ENCODE data around the gene GDF9. TPM values are rescaled to one million over a fixed set of nuclear protein-coding genes. Genes with fewer than 3 reads are reported as not detected.

The GDF9 gene
- 0.20 and 0.57 TPM in 2 replicates for total RNA-seq (2014; rRNA removed; shearing (Covaris generic))

DNA sequence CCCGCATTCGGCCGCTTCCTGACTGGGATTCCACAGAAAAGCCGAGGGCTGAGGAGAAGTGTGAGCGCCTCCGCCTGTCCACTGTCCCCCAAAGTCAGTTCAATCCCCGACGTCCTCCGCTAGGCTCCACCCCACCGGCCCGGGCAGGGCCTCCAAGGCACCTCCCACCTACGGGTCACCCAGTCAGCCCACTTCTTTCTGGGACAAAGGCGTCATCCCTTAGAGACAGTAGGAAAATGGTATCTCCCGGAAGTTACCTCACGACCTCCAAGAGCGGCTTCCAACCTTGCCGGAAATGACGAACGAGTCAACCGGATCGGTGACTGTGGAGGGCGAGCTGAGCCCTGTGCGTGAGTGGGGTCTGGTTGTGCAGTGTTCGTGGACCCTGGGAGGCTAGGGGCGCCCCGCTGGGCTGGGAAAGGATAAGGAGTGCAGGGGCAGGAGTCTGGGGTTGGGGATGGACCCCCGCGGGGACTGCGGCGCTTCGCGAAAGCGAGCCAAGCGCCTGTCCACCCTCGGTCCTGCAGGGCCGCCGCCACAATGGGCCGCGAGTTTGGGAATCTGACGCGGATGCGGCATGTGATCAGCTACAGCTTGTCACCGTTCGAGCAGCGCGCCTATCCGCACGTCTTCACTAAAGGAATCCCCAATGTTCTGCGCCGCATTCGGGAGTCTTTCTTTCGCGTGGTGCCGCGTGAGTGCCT is at the start of gene GDF9, which contains the start of gene UQCRQ:
TSS of gene GDF9 (minus strand) at position 128 of the 704 bp plus-strand sequence. CDS start 1,936 bp downstream, outside the sequence.
TSS of gene UQCRQ (plus strand) at position 301 of the 704 bp plus-strand sequence. CDS start at position 541, 240 bp downstream.
- no peaks in the 10 kb centered on the region for H3K9me3 ChIP-seq (replicated peaks)
- peaks cover 3% of the 10 kb centered on the region; the same call in 1 of the 2 replicates for H3K4me1 ChIP-seq
- H3K27me3 ChIP-seq: no peaks in the 10 kb centered on the region
- H3K36me3 ChIP-seq: peaks cover 25% of the 10 kb centered on the region
- DNase-seq: peak; percentile 98 to 99
- H3K27ac ChIP-seq: peak within 1 kb of the TSS; percentile 64
- peak within 1 kb of the TSS; percentile 88 for H3K4me3 ChIP-seq

DNA sequence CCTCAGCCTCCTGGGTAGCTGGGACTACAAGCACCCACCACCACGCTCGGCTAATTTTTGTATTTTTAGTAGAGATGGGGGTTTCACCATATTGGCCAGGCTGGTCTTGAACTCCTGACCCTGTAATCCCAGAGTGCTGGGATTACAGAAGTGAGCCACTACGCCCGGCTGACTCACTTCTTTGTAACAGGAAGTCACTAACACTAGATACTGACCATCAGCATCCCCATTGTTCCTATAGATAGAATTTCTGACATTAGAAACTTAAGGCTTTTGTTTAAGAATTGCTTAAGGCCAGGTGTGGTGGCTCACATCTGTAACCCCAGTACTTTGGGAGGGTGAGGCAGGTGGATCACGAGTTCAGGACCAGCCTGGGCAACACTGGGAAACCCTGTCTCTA is 49.4 kb upstream of the GDF9 start:
- H3K27ac ChIP-seq: no peak overlapping the region
- no peaks in the 10 kb centered on the region for H3K4me1 ChIP-seq
- no peaks in the 10 kb centered on the region for H3K9me3 ChIP-seq (replicated peaks)
- no peaks in the 10 kb centered on the region for H3K27me3 ChIP-seq
- H3K36me3 ChIP-seq: peaks cover 42% of the 10 kb centered on the region
- DNase-seq: no peak
- no peak overlapping the region for H3K4me3 ChIP-seq

- Histone ChIP-seq H3K4me1 (peaks cover 8% of the 10 kb centered on the region), H3K27me3 (no peaks in the 10 kb centered on the region), H3K9me3 (replicated peaks) (no peaks in the 10 kb centered on the region), H3K4me3 (no peak overlapping the region), H3K36me3 (peaks cover 33% of the 10 kb centered on the region), H3K27ac (no peak overlapping the region)
- no peak for DNase-seq
These were observed 43.4 kb upstream of the GDF9 start for GRCh38 chr5:132909702-132910101.

- DNase-seq: no peak
- no peak overlapping the region for H3K27ac ChIP-seq
- no peak overlapping the region for H3K4me3 ChIP-seq
- no peaks in the 10 kb centered on the region for H3K27me3 ChIP-seq
- peaks cover 8% of the 10 kb centered on the region for H3K4me1 ChIP-seq
- H3K36me3 ChIP-seq: peaks cover 17% of the 10 kb centered on the region
- H3K9me3 ChIP-seq (replicated peaks): no peaks in the 10 kb centered on the region
These were observed 40.9 kb upstream of the GDF9 start for GRCh38 chr5:132907161-132907560.

DNA sequence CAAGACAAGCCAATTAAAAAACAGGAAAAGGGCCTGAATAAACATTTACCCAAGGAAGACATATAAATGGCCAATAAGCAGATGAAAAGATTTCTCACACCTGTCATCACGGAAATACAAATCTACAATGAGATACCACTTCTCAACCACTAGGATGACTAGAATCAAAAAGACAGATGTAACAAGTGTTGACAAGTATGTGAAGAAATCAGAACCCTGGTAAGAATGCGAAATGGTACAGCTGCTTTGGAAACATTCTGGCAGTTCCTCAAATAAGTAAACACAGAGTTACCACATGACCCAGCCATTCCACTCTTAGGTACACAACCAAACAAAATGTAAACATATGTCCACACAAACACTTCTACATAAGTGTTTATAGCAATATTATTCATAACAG is 39.7 kb upstream of the GDF9 start:
- H3K27ac ChIP-seq: no peak overlapping the region
- no peaks in the 10 kb centered on the region for H3K27me3 ChIP-seq
- peaks cover 8% of the 10 kb centered on the region for H3K4me1 ChIP-seq
- peak; percentile 7 to 63 for DNase-seq
- no peak overlapping the region for H3K4me3 ChIP-seq
- no peaks in the 10 kb centered on the region for H3K9me3 ChIP-seq (replicated peaks)
- peaks cover 12% of the 10 kb centered on the region for H3K36me3 ChIP-seq

DNA sequence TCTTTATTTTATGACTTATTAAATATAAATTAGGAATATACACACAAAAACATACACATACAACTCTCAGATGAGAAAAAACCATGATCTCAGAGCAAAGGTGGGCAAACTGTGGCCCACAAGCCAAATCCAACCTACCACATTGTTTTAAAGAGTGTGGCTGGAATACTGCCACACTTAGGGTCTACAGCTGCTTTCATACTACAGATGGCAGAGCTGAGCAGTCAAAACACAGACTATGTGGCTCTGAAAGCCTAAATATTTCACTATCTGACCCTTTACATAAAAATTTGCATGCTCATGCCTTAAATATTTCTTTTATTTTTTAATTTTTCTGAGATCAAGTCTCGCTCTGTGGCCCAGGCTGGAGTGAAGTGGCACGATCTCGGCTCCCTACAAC is 35.5 kb upstream of the GDF9 start:
- H3K27ac ChIP-seq: no peak overlapping the region
- DNase-seq: no peak
- H3K36me3 ChIP-seq: peaks cover 27% of the 10 kb centered on the region
- H3K4me3 ChIP-seq: no peak overlapping the region
- H3K9me3 ChIP-seq (replicated peaks): no peaks in the 10 kb centered on the region
- H3K4me1 ChIP-seq: peaks cover 8% of the 10 kb centered on the region
- H3K27me3 ChIP-seq: no peaks in the 10 kb centered on the region

DNA sequence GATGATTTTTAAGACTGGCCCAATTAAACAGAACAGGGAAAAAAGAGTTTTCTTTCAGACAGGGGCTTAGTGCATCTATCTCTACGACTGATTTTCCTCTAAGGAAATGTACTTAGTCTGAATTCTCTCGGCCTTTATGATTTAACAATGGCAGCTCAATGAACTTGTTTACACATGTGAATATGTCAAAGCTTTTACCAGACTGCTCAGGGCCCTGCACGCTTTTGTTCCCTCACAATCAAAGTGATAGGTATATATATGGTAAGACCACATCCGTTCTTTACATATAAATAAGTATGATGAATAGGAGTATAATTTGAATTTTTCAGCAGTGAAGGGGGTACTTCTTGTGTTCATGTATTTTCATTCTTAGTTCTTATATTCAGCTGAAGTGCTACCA is 34.8 kb upstream of the GDF9 start:
- Histone ChIP-seq H3K4me1 (peaks cover 8% of the 10 kb centered on the region), H3K4me3 (no peak overlapping the region), H3K9me3 (replicated peaks) (no peaks in the 10 kb centered on the region), H3K27me3 (no peaks in the 10 kb centered on the region), H3K36me3 (peaks cover 34% of the 10 kb centered on the region), H3K27ac (no peak overlapping the region)
- no peak for DNase-seq

DNA sequence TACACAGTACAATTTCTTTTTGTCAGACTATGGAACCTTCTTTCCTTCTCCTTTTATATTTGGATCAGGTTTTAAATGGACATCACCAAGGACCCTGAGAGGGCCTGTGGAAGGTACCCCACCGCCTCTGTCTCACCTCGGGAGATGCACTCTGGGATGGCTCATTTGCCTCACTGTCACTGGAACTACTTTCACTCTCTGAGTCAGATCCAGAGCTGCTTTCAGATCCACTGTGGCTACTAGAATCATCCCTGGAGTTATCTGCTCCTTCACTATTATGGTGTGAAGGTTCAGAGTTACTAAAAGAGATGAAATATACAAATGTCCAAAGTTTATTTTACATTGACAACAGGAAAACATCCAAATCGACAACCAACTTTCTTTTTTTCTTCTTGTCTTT is 31.8 kb upstream of the GDF9 start:
- Histone ChIP-seq H3K27me3 (no peaks in the 10 kb centered on the region), H3K27ac (no peak overlapping the region), H3K4me3 (no peak overlapping the region), H3K9me3 (replicated peaks) (no peaks in the 10 kb centered on the region), H3K36me3 (peaks cover 46% of the 10 kb centered on the region), H3K4me1 (no peaks in the 10 kb centered on the region)
- no peak for DNase-seq

DNA sequence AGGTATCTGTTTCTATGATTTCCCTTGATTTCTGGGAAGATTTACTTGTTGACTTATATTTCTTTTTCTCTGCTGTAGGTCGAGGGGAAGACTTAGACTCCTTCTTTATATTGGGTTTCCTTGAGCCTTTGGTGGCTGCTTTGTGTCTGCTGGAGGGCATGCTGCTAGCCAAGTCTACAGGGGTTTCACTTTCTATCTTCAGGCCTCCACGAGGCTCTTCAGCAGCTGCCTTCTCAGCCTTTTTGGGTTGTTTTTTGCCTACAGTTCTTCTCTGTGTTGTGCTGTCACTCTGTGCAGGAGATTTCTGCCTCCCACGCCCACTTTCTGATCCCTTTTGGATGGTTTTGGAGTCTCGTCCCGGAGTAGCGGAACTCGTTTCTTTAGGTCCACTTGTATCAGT is 30.4 kb upstream of the GDF9 start:
- H3K27me3 ChIP-seq: no peaks in the 10 kb centered on the region
- H3K36me3 ChIP-seq: peaks cover 60% of the 10 kb centered on the region
- H3K4me1 ChIP-seq: no peaks in the 10 kb centered on the region
- no peak overlapping the region for H3K27ac ChIP-seq
- no peak for DNase-seq
- H3K4me3 ChIP-seq: no peak overlapping the region
- H3K9me3 ChIP-seq (replicated peaks): no peaks in the 10 kb centered on the region

DNA sequence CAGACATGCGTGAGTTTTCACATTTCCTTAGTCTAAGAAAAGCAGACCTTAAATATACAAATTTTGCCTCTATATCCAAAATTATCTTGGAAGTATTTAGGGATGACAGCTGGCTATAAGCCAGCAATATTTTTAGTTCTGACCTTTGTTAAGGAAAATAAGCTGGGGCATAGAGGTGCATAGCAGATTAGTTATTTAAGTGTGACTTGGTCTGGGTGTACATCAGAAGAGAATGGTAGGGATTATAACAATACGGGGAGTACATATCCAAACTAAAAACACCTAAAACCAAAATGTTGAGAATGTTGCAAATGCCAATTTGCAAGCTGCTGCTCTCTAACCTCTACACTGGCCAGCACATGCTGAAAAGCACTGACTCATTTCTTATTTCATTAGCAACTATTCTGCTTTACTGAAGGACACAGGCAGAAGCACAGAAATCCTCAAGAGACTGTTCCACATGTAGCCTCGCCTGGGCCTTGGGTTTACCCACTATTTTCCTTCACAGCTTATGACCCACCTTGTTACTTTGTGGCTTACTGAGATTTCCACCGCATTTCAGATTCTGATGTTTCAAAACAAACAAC is 29.5 kb upstream of the GDF9 start:
- Histone ChIP-seq H3K4me3 (no peak overlapping the region), H3K27me3 (no peaks in the 10 kb centered on the region), H3K36me3 (peaks cover 68% of the 10 kb centered on the region), H3K4me1 (no peaks in the 10 kb centered on the region), H3K9me3 (replicated peaks) (no peaks in the 10 kb centered on the region), H3K27ac (no peak overlapping the region)
- no peak for DNase-seq

DNA sequence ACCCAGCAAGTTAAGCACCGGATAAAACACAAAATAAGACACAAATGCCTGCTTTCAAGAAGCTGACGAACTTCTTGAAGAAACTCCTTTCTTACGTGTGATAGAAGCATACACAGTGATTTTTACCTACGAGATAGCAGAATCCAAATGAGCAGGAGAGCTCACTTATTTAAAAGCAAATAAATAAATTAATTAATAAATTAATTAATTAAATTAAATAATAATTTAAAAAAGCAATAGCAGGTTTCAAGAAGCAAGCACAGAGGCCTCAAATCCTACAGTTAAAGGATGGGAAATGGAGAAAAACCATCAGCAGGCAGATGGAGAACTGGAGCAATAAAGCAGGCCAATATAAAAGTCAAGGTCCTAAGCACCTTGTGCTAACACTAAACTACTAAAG is 24.5 kb upstream of the GDF9 start:
- H3K27me3 ChIP-seq: no peaks in the 10 kb centered on the region
- no peak overlapping the region for H3K4me3 ChIP-seq
- H3K36me3 ChIP-seq: peaks cover 78% of the 10 kb centered on the region
- no peaks in the 10 kb centered on the region for H3K9me3 ChIP-seq (replicated peaks)
- DNase-seq: no peak
- no peak overlapping the region for H3K27ac ChIP-seq
- no peaks in the 10 kb centered on the region for H3K4me1 ChIP-seq

DNA sequence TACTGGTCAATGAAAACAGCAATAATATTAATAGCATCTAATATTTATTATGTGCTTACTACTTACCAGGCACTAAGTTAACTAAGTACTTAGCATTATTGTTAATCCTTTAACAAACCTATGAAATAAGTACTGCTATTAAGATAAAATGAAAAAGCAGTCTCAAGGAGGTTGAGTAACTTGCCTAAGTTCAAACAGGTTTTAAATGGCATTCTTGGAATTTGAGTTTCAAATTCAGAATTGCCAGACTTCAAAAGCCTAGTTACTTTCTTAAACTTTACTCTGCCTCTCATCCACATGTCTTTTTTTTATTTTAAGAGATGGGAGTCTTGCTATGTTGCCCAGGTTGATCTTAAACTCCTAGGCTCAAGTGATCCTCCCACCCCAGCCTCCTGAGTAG is 23.2 kb upstream of the GDF9 start:
- Histone ChIP-seq H3K9me3 (replicated peaks) (no peaks in the 10 kb centered on the region), H3K27me3 (no peaks in the 10 kb centered on the region), H3K4me3 (no peak overlapping the region), H3K27ac (no peak overlapping the region), H3K36me3 (peaks cover 77% of the 10 kb centered on the region), H3K4me1 (no peaks in the 10 kb centered on the region)
- DNase-seq: no peak

GRCh38 chr5:132887283-132887682 is 21.0 kb upstream of the GDF9 start:
- Histone ChIP-seq H3K4me1 (no peaks in the 10 kb centered on the region), H3K36me3 (peaks cover 66% of the 10 kb centered on the region), H3K9me3 (replicated peaks) (no peaks in the 10 kb centered on the region), H3K27ac (no peak overlapping the region), H3K4me3 (no peak overlapping the region), H3K27me3 (no peaks in the 10 kb centered on the region)
- DNase-seq: no peak

DNA sequence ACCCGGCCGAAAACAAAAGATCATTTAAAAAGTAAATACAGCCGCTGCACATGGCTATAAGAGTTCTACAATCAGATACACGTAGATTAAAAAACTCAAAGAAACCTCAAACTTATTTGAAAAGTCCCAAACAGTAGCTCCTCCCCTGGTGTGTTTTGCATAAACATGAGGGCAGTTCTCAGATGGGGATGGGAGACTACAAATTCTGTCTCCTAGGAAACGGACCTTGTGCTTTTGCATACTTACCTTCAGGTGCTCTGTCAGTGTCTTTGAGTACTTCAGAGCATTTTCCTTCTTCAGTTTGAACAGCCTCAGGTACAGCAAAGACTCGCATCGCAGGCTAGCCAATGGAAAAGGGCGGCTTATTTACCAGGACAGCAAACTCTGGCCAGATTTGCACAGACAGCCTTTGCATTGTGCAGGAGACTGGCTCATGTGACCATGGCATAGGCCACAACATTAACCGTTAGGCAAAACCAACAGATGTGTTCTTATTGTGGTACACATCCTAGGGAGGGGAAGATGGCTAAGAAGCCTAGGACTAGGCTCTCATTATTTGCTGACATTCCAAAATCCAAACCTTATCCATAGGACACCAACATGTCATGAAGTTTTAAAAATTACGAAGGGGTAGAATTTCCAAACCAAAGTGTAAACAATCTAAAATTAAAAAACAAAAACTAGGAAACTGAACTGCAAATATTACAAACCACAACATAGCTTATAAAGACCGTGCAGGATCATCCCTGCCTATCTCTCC is 20.0 kb upstream of the GDF9 start:
- no peak overlapping the region for H3K4me3 ChIP-seq
- H3K4me1 ChIP-seq: no peaks in the 10 kb centered on the region
- H3K36me3 ChIP-seq: peaks cover 60% of the 10 kb centered on the region
- DNase-seq: no peak
- no peaks in the 10 kb centered on the region for H3K27me3 ChIP-seq
- H3K9me3 ChIP-seq (replicated peaks): no peaks in the 10 kb centered on the region
- no peak overlapping the region for H3K27ac ChIP-seq

GRCh38 chr5:132884548-132884947 is 18.3 kb upstream of the GDF9 start:
- DNase-seq: no peak
- no peak overlapping the region for H3K27ac ChIP-seq
- H3K27me3 ChIP-seq: no peaks in the 10 kb centered on the region
- no peak overlapping the region for H3K4me3 ChIP-seq
- H3K9me3 ChIP-seq (replicated peaks): no peaks in the 10 kb centered on the region
- peaks cover 65% of the 10 kb centered on the region for H3K36me3 ChIP-seq
- no peaks in the 10 kb centered on the region for H3K4me1 ChIP-seq
